ENCODE results near the gene BAIAP2.

BAIAP2 gene

DNA sequence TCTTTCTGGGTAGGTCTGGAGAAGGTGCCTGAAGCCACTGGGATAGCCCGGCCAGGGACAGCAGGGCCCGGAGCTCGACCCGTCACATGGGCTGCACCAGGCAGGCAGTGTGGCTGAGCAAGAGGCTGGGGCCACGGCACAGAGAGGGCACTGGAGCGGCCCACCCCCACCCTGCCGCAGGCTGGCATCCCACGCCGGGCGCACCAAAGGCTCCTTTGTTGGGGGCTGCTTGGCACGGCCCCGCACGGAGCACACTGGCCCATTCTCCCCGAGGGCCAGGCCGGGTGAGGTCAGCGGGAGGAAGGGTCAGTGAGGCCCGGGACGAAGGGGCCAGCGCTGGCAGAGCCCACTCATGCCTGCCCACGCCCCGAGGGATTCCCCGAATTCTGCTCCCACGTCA lies 93.8 kb downstream of the BAIAP2 start:
- DNase-seq, result no peak

DNA sequence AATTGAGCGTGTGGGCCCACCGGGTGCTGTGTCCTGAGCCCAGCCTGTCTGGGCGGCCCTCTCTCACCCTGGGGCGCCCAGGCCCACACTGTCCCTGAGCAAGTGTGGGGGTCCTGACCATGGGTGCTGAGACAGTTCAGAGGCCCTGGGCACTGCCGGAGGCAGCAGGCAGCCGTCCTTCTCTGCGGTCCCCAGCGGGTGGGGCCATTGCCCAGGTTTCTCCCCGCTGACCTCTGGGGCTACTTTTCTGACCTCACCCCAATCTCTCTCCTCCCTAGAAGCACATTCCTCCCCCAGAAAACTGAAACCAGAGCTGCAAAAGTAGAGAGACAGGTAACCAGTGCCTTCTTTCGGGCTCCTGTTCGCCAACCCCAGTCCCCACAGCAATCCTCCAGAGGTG lies 94.3 kb downstream of the BAIAP2 start:
- DNase-seq, result no peak

- DNase-seq, result no peak
Measured at GRCh38 chr17:81129711-81130367, 94.9 kb downstream of the BAIAP2 start.

DNA sequence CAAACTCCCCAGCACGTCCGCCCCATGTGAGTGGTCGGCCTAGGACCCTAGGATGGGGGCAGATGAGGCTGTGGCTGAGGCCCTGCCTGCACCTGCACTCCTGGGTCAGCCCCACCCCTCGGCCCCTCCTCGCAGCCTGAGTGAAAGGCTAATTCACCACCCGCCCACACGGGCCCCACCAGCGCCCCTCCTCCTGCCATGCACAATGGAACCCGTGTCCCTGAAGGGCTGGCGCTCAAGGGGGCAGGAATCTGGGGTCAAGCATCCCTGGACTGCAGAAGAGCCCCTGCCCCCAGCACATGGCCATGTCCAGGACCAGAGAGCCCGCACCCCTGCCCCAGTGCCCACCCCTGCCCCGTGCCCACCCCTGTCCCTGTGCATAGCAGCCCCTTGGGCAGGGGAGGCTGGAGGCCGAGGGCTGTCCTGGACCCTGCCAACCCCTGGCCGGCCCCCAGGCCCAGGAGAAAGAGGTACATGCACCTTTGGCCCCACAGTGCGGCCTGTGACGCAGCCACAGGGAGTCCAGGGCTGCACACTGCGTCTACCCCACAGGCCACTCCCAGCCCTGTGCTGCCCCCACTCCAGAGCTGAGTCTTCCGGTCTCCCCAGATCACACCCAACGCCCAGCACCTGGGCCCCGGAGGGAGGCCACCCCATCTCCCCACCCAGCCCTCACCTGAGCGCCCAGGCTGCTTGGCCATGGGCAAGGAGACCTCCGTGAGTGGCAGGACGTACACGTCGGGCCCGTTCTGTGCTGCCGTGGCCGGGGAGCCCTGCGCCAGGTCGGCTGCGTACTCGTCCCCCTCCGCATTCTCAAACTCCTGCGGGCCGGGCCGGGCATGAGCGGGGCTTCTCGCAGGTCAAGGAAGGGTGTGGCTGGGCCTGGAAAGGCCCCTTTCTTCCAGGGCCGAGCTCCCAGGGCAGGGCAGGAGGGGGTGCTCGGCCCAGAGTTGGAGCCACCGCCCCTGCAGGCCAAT lies 95.7 kb downstream of the BAIAP2 start:
- DNase-seq, result no peak

DNA sequence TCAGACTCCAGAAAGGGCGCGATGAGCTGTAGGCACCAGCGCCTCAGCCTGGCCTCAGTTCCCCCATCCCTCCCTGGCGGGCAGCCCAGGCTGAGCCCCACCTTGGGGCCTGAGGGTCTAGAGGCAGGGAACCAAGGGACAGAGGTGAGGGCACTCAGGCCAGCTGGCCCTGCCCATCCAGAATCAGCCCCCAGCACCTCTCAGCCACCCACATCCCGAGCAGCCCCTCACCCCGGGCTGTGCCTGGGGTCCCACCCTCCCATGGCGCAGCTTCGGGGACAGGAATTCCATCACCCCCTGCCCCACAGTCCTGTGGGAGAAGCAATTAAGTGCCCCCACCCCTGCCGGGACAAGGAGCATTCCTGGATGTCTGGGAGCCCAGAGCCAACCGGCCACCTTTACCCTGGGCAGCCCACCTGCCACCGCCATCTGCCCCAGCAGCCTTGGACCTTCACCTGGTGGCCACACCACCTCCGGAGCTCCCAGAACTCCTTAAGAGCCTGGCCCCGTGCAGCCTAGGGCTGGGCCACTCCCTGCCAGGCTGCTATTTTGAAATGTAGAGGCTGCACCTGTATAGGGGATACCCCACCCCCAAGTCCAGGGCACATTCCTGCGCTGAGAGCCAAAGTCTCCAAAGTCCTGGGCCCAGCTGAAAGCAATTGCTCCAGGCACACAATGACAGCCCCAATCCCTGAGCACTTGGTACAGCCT lies 96.7 kb downstream of the BAIAP2 start:
- DNase-seq, result no peak

DNA sequence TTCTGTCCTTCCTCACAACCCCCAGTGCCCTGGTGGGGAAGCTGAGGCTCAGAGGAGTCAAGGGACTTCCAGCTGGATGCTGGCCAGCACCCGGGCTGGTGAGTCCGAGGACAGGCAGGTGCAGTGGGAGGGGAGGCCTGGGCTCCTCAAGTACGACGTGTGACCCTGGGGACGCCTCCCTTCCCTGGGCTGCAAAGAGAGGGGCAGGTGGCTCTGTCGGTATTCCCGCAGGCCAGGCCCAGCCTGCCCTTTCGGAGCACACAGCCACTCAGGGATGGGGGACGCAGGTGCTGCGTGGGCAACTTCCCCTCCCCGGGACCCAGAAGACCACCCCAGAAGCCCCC lies 97.2 kb downstream of the BAIAP2 start:
- no peak for DNase-seq

DNA sequence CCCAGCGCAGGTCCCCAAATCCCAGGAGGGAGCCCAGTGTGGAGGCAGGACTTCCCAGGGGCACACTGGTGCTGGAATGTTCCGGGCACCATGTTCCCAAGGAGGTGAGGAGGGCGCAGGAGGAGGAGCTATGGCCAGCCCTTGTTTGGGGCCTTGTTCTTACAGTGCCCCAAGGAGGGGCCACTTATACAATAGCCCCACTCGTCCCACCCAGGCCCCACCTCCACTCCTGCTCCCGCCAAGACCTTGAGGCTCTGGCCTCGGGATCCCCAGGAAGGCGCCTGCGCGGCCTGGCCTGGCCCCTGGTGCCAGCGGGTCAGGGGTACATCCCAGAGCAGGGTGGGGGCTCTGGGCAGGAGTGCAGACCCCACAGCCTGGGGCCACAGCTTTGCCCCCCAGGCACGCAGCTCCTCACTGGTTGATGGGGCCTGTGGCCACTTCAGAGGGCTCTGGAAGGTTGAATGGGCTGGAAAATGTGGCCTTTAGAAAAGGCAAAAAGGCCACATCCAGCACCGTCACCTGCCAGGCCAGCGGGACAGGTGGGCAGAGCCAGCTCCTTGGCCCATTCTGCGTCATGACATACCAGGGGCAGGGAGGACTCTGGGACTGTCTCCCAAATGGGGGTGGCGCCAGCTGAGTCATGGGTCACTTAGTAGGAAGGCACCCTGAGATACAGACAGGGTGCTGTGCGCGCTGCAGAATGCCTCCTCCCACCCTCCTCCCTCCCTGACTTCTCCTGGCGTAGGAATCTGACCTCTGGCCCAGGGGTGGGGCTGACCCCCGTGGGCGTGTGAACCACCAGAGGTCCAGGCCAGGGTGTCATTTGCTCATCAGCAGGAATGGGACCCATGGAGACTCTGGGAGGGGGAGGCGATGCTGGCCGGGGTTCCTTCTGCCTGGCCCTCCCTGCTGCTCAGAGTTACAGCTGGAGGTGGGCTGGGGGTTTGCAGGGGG lies 98.1 kb downstream of the BAIAP2 start:
- no peak for DNase-seq

DNA sequence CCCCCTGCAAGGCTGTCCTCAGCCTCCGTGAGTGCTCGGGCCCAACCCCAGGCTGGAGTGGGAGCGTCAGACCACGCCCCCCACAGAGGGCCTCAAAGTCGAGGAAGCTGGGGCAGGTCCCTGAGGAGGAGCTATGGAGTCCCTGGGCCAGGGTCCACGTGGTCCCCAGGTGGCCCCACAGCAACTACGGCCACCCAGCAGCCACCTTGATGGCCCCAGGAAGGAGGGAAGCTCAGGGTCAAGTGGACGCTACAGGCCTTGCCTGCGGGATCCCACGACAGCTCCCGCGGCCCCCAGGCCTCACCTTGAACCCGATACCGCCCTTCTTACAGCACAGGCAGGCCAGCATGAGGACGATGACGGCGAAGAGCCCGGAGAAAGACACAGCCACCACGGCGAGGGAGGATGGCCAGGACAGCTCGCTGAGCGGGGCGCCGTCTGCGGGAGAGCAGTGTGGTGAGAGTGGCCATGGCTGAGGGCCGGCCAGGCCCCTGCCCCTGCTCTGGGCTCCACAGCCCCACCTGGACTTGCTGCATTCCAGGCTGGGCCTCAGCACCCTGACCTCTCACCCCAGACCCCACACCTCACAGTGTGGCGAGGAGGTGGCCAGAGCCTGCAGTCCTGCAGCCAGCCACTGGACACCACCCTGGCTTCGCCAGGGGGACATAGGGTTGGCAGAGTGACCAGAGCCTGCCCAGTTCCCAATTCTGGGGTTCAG lies 99.3 kb downstream of the BAIAP2 start:
- DNase-seq, result no peak

- no peak for DNase-seq
Measured at GRCh38 chr17:81135505-81136278, 100.7 kb downstream of the BAIAP2 start.

DNA sequence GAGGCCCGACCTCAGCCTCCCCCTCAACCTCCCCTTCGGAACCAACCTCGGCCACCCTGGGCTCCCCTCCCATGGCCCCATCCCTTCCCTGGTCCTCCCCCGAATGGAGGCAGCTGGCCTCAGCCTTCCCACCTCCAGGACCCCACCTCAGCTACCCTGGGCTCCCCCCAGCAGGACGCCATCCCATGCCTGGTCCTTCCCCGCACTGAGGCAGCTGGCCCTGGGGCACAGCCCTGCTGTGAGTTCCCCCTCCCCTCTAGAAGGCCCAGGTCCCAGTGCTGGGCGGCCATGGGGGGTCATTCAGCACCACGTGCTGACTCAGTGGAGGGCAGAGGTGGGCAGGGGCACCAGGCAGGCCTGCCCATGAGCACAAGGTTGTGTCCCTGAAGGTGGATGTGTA lies 101.4 kb downstream of the BAIAP2 start:
- no peak for DNase-seq

DNA sequence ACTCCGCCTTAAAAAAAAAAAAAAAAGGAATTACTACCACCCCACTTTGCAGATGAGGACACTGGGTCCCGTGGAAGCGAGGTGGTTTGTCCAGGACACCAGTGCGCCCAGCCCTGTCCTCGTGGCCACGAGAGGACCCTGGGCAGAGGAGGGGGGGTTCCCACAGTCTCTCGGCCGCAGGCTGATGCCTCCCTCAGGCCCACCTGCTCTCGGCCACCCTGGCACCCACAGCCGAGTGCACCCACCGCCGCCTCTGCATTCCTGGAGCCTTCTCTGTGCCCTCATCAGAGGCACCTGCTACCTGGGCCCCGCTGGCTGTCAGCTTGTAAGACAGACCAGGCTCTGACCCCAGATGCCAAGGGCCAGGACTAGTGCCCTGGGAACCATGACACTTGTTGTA lies 102.3 kb downstream of the BAIAP2 start:
- DNase-seq, result no peak

GRCh38 chr17:81138083-81138482 lies 103.1 kb downstream of the BAIAP2 start:
- DNase-seq, result no peak

GRCh38 chr17:81138500-81138899 lies 103.5 kb downstream of the BAIAP2 start:
- DNase-seq, result no peak

- DNase-seq, result no peak
Measured at GRCh38 chr17:81139428-81139827, 104.5 kb downstream of the BAIAP2 start.

- no peak for DNase-seq
Measured at GRCh38 chr17:81140018-81140417, 105.1 kb downstream of the BAIAP2 start.

DNA sequence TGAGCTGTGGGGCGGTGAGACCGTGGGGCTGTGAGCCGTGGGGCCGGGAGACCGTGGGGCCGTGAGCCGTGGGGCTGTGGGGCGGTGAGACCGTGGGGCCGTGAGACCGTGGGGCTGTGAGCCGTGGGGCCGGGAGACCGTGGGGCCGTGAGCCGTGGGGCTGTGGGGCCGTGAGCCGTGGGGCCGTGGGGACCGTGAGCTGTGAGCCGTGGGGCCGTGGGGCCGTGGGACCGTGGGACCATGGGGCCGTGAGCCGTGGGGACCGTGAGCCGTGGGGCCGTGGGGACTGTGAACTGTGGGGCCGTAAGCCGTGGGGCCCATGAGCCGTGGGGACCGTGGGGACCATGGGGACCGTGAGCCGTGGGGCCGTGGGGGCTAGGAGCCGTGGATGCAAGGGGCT lies 105.7 kb downstream of the BAIAP2 start:
- DNase-seq, result no peak

GRCh38 chr17:81142301-81143199 lies 107.6 kb downstream of the BAIAP2 start:
- DNase-seq, result peak; percentile 39

GRCh38 chr17:81143200-81143527 lies 108.2 kb downstream of the BAIAP2 start:
- no peak for DNase-seq

GRCh38 chr17:81143717-81144422 lies 108.9 kb downstream of the BAIAP2 start:
- DNase-seq, result no peak

- no peak for DNase-seq
Measured at GRCh38 chr17:81144423-81144781, 109.5 kb downstream of the BAIAP2 start.
